Activated T-cell treated with anti-CD3 and anti-CD28 coated beads, Interleukin-2, amount 50 U/mL, for 1 hour (primary cell): Measurements from ENCODE around the gene ULK1.

ENCODE experiments used
- DNase-seq: peaks from one replicate; pipeline ENCODE4 v3.0.0-alpha.2; 2020

ULK1 gene

DNA sequence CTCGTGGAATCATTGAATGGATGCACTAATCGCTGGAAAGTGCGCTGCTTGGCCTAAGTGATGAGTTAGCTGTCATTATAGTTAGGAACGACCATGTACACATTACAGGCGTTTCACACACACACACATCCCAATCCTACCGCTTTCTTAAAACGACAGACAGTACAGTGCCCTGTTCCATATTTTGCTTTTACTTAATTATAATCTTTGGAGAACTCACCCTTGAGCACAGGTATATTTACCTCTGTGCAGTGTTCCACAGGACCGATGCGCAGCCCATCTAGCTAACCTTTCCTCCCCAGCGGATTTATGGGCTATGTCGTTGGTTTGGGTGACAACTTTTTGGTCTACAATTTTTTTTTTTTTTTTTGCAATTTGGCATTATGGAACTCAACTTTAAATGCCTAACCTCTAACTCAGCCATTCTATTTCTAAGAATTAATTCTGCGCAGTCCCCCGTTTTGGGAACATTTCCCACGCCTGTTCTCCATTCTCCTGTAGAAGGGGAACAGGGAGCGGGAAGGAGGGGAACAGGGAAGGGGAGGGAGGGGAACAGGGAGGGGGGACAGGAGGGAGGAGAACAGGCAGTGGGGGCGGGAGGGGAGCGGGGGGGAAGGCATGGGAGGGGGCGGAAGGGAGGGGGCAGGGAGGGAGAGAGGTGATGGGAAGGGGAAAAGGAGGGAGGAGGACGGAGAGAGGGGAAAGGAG, 663 bp upstream of the ULK1 start:
- no peak for DNase-seq

DNA sequence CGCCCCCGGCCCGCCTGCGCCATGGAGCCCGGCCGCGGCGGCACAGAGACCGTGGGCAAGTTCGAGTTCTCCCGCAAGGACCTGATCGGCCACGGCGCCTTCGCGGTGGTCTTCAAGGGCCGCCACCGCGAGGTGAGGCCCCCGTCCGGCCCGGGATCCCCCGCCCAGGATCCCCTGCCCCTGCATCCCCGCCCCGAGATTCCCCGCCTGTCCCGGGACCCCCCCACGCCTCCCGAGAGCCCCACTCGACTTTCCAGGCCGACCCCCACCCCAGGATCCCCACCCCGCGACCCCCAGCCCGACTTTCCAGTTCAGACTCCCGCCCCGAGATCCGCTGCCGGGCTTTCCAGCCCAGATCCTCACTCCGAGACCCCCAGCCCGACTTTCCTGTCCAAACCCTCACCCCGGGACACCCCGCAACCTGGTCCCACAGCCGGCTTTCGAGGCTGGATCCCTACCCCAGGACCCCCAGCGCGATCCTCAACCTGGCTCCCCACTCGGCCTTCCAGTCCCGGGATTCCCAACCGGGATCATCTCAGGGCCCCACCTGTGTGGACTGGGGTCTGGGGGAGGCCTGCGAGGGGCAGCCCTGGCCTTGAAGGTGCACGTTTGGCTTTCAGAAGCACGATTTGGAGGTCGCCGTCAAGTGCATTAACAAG, 688 bp downstream of the ULK1 start:
- peak; percentile 39 for DNase-seq

DNA sequence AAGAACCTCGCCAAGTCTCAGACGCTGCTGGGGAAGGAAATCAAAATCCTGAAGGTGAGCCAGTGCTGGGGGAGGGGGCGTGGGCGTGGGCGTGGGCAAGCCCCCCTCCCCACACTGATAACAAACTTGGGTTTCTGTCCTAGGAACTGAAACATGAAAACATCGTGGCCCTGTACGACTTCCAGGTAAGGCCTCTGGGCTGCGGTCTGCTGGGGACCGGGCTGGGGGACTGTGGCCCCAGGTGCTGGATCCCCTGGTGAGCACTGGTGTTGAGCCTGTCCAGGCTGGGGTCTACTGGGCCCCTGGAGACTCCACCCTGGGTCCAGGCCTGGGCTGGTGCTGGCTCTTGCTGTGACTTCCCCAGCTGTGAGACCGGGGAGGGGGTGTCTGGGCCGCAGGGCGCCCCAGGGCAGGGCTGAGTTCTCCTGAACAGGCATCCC, 1.2 kb downstream of the ULK1 start:
- no peak for DNase-seq

DNA sequence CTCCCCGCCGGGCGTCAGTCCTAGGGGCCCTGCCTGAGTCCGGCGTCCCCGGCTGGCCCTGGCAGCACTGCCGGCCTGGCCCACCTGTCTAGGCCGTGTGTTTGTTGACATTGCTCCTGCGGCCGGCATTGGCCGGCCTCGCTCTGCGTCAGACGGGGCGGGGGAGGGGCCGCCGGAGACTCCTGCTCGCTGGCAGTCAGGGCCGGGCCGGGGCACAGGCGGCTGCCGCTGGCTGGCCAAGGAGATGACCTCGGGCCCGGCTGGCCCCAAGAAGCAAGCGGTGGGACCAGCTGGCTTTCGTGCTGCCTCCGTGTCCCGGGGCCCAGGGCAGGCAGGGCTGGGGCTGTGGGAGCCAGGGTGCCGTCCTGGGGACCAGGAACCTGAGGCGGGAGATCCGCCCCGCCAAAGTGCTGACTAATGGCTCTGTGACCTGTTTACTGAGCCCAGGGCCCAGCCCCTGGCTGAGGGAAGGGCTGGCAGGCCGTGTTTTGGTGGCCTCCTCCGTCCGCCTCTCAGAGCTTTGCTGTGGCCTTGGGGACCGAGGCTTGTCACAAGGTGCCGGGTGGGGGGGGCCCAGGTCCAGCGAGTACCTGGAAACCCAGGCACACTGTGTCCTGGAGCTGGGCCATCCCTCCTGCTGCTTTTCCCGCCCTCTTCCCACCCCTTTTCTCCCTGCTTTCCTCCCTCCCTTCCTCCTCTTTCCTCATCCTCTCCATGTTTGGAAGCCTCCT, 1.8 kb downstream of the ULK1 start:
- peak; percentile 74 for DNase-seq

DNA sequence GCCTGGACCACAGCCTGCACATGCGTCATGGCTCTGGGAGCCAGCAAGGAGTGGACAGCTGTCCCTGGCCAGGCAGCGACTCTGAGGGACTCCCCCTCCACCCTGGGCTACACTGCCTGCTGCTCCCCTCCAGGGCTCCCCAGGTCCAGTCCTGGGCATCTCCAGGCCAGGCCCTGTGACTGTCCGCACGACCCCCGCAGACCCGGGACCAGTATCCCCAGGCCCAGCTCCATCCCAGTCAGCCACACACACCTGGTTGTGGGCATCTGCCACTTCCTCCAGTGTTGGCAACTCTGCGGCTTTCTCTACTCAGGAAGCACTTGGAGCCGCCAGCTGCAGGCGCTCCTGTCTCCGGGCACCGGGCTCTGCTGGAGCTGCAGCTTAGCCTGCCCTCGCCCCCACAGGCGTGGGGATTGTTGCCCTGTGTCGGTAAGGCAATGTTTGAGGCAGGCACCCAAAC, 2.4 kb downstream of the ULK1 start:
- DNase-seq: no peak

DNA sequence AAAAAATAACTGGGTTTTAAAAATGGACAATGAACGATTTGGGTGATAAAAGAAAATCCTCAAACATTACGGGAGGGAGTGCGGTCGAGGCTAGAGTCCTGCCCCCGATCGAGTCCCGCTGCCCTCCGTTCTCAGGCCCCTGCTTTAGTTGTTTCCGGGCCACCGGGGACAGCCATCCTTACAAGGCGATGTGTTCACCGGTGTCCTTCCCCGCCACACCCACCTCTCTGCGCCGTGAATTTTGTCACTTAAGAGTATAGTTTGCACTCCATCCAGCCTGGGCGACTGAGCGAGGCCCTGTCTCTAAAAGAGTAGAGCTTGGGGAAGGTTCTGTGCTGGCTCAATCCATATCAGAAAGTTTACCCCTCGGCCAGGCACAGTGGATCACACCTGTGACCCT, 2.9 kb downstream of the ULK1 start:
- no peak for DNase-seq

DNA sequence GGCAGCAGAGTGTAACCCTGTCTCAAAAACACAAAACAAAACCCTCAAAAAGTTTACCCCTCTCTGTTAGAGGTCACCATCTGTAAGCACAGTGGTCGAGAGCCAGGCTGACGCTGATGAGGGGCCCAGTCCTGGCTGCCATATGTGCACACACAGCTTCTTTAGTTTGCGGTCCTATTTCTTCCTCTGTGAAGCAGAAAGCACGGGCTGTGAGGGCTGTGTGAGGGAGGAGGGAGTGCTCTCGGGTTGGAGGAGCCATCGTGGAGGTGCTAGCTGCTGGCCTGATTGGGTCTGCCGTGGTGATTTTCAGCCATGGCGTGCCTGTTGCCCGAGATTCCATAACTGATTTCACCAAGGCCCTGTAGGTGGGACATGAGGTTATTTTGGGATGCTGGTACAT, 3.5 kb downstream of the ULK1 start:
- no peak for DNase-seq

DNA sequence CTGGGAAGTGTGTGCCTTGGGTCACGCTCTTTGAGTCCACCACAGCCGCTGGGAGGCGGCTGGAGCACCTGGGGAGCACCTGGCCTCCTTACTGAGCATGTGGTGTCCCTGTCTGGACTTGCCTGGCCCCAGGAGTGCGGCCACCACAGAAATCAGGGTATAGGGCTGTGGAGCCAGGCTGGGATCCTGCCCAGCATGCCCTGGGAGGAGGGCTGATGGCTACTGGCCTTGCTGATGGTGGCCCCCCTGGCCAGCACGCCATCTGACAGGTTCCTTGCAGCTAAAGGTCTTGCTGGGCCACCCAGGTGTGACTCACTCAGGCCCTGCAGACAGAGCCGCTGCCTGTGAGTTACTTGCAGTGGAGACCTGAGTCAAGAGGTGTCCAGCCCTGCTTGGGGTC, 6.0 kb downstream of the ULK1 start:
- no peak for DNase-seq

DNA sequence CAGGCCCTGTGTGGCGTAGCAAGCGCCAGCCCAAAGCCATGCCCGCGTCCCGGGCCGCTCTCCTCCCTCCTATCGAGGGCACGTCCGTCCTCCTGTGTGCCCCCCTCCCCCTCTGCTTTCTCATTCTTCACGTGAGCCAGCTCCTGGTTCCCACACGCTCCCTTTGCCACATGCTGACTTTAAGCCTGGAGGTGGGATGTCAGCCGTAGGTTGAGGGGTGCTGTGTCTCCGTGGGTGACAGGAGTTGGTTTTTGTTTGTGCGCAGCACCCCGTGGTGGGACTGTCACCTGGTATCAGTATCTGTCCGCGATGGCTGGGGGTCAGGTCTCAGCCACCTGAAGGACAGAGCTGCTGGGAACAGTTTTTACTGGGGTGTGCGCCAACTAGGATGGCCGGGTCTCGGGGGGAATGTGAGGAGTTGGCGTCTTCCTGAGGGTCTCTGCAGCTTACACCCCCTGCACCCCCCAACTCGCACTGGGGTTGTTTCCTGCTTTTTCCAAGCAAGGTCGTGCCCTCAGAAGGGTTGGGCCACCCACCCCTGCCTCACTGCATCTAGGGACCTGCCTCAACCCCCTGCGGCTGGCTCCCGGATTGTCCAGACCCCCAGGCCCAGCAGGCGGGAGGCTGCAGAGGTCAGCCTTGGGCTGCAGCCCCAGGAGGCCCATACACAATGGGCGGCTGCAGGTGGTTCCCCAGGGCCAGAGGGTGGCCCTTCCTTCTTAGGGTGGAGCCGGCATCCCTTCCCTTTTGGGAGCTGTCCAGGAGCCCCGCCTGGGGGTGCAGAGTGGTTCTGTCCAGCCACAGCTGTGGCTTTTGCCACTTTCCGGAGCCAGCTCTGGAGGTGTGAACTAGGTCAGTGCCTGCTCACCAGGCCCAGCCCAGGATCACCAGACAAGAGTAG, 7.3 kb downstream of the ULK1 start:
- DNase-seq: no peak

DNA sequence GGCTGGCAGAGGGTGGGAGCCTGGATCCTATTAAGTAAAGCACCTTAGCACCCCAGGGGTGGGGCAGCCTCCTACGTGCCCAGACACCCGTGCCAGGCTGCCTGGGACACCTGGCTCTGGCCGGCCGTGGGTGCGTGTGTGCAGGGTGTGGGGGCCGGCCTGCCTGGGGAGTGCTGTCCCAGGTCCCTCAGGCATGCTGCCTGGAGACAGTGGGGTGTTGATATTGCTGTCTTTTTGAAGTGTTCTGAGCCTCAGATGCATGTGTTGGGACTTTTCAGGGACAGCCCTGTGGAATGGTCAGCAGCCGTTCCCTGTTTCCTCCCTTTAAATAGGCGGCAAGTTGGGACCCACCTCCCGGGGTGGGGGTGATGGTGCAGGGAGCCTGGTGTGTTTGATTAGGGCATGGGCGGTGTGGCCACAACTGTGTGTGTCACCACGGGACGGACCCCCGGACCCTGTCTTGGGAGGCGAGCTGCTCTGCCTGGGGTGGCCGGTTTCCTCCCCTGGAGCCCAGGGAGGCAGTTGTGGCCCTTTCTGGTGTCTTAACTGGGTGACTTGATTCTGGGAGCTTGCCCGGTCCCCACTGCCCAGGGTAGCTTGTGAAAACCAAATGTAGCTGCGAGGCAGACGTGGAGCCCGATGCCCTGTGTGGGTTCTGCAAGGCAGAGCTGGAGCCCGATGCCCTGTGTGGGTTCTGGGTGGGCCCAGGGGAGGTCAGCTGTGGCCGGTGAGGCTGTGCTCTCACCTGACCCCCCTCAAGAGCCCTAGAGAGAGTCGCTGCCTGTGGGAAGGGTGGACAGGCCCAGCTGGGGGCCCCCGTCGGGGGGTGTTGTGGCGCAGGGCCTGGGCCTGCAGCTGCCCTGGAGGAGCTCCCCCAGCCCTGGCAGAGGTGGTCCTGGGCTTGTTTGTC, 8.2 kb downstream of the ULK1 start:
- no peak for DNase-seq

DNA sequence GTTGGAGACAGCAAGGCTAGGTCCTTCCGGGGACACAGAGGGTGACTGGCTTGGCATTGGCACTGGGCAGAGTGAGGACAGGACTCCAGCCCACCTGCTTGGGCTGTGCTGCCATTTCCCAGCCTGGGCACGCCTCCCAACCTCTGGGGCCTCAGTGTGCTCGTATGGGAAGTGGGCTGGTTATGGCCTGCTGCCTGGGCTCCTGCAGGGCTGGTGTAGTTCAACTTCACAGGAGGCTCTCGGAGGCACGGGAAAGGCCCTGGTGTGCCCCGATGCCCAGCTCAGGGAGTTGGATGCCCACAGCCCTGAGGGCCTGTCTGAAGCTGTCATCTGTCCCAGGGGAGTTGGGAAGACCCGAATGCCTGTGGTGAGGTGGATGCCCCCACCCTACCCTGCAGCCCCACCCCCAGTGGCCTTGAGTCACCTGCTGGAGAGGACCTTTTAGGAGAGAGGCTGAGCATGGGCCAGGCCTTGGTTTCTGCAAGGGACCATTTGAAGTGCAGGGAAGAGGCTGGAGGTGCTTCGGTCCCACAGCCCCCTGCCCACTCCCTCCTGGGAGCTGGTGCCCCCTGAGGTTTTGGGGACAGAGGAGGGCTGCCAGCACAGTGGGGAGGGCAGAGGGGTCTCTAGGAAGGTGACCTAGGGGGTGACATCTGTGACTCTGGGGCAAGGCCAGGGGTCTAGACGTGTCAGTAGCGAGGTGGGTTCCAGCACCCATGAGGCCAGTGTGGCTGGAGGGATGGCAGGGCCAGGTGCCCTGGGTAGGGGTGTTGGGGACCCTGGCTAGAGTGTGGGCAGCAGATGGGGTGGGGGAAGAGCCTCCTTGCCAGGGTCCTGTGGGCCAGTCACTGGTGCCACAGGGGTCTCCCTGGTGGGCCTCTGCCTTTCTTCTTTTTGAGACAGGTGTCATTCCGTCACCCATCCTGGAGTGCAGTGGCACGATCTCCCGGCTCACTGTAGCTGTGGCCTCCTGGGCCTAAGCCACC, 9.1 kb downstream of the ULK1 start:
- no peak for DNase-seq

DNA sequence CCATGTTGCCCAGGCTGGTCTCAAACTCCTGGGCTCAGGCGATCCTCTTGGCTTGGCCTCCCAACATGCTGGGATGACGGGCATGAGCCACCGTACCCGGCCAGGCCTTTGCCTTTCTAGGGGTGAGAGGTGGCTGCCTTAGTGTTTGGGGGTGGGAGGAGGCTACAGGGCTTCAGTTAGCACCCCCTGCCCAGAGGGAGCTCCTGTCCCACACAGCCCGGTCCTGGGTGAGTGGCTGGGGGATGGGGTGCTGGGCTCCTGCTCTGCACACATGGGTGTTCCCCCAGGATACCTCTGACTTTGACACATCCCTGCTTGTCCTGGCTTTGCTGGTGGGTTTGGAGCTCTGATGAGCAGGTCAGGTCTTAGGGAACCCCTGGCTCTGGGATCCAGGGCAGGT, 9.9 kb downstream of the ULK1 start:
- DNase-seq: no peak

DNA sequence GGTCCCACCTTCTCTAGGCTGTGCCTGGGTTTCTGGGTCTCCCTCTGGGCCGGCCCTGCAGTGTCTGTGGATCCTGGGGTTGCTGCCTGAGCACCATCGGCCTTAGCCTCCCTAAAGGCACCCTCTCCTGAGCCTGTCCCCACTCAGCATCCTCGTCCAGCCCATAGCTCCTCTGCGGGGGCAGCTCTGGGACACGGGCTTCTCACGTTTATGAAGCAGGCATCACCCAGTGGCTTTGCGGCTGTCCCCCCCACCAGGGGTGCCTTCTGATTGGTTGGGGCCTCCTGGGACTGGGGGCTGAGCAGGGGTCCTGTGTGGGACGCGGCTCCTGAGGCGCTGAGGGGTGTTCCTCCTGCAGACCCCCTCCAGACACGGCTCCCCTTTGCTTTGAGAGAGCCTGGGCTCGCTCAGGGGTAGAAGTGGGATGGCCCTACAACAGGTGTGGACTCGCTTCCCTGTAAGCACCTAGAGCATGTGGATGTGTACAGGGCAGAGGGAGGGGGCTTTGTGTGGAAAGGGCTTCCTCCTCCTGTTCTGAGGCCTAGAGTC, 10.7 kb downstream of the ULK1 start:
- DNase-seq: no peak

DNA sequence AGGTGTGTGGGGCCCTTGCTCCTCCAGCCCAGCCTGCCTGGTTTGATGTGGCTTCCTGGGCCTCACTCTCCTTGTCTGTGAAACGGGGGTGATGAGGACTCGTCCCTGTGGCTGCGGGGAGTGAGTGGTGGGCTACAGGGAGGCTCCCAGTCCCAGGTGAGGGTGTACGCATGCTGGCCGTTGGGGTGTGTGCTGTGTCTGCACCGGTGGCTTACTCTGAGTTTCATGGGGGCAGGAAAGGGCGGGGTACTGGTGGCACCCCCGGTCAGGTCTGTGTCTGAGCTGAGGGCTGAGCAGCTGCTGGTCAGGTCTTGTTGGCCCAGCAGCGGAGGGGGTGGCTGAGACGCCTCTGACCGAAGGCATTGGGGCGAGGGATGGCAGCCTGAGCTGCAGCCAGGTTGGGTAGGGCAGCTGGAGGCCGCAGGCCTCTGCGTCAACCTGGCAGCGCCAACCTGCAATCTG, 11.2 kb downstream of the ULK1 start:
- no peak for DNase-seq

DNA sequence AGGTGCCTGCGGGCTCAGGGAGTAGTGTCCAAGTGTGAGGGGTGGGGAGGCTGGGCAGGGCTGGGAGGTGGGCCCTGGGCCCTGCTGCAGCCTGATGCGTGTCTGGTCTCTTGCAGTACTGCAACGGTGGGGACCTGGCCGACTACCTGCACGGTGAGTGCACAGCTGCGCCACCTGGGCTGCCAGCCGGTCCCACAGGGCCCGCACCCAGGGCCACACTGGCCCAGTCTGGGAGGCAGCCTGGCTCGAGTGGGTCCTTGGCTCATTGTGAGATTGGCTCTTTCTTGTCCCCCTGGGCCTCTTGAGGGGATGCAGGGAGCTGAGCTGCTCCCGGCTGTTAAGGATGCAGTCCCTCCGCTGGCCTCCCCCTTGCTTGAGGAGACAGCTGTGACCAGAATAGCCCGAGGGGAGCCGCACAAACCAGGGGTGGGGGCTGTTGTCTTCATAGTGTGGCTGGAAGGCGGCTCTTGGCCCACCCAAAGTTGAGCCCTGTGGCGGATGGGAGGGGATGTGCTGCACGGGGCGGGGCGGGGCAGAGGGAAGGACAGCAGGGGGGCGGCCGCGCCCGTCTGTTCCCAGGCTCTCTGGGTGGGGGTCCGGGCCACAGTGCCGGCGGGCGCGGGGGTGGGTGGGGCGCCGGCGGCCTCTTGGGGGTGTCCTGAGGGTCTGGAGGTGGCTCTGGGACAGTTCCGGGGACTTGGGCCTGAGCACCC, 13.1 kb downstream of the ULK1 start:
- DNase-seq: no peak

DNA sequence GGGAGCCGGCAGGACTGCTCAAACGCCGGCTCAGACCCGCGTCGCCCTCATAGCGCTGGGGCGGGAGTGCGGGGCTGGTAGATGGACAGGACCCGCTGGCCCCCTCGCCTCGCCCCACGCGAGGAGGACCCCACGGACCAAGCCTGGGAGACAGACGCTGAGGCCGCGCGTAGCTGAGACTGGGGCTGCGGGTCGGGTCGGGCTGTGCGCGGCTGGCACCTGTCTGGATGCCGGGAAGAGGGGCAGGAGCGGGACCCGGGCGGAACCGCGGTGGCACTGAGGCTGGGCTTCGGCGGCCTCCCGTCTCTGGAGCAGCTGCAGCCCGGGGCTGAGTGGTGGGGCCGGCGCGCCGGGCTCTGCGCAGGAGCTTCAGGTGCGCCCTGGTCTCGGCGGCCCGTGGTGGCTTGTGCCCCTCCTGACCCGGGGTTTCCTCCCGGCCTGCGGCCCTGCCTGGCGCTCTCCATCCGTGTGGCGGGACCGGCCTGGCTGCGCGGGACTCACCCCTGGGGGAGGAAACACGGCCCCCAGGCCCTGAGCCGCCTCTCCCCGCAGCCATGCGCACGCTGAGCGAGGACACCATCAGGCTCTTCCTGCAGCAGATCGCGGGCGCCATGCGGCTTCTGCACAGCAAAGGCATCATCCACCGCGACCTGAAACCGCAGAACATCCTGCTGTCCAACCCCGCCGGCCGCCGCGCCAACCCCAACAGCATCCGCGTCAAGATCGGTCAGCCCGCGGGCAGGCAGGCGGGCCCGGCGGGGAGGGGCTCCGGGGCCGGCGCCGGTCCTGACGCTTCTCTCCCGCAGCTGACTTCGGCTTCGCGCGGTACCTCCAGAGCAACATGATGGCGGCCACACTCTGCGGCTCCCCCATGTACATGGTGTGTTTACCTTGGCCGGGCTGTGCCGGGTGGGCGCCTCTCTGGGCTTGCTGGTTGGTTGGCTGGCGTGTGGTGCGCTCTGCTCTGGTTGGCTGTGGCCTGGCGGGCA, 14.0 kb downstream of the ULK1 start:
- DNase-seq: no peak

DNA sequence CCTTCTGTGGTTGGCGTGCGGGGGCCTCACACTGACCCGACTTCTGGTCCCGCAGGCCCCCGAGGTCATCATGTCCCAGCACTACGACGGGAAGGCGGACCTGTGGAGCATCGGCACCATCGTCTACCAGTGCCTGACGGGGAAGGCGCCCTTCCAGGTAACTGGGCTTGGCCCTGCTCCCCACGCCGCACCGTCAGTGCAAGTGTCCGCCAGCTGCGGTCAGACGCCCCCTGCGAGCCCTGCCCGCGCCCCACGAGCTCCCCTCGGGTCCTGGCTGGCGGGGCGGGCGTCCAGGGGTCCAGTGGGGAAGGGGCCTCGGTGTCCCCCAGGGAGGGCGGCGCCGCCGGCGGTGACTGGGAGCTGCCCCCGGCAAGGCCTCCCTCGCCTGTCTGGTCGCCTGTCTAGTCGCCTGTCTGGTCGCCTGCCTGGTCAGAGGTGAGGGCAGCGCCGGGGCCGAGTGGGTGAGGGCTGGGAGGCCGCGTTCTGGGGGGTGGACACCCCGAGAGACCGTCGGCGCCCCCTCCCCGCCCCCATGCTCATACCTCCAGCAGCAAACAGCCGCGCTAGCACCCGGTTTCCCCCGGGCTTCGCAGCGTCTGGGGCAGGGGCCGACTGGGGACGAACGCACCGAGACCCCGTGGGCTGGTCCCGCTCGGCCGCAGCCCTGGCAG, 14.8 kb downstream of the ULK1 start:
- DNase-seq: no peak
